Keratinocyte (primary cell): ENCODE results near the gene AKR1C2. TPM values are rescaled to one million over a fixed set of nuclear protein-coding genes. Genes with fewer than 3 reads are reported as not detected.
A peak's percentile ranks its signal among the peaks of the same experiment; 100 is the strongest.

Experiments
- DNase-seq: peaks from one replicate; pipeline ENCODE4 v3.0.0-alpha.2; 2011; ENCODE audit warnings: low read depth, missing footprints, low spot score
- FAIRE-seq: peaks from 2 replicates; lab custom pipeline; 2011; peaks lifted over from hg19 to GRCh38; lab: Jason Lieb, UNC
- H2AFZ ChIP-seq: 2 replicates; pipeline ENCODE4 v1.6.0; 2012; ENCODE audit warnings: low read length, control low read depth, inconsistent platforms; ENCODE audit not compliant: control insufficient read depth
- H3K27ac ChIP-seq: 2 replicates; pipeline ENCODE4 v1.5.1; 2011; ENCODE audit warnings: low read length; ENCODE audit not compliant: control insufficient read depth, insufficient read depth
- H3K27me3 ChIP-seq: 3 replicates; pipeline ENCODE4 v1.6.0; 2011; ENCODE audit warnings: low read length; ENCODE audit not compliant: control insufficient read depth, insufficient read depth; ENCODE audit errors: extremely low read depth
- H3K36me3 ChIP-seq, 2 experiments: 2 replicates in 1 of 2; 3 replicates in 1 of 2; pipeline ENCODE4 v1.5.1; 2011; ENCODE audit warnings: low read length in 2 of 2, mild to moderate bottlenecking in 1 of 2; ENCODE audit not compliant: control insufficient read depth in 2 of 2, insufficient read depth in 2 of 2; ENCODE audit errors: extremely low read depth in 1 of 2
- H3K4me1 ChIP-seq: 3 replicates; pipeline ENCODE4 v1.5.1; 2011; ENCODE audit warnings: low read length; ENCODE audit not compliant: control insufficient read depth, insufficient read depth; ENCODE audit errors: extremely low read depth
- H3K4me2 ChIP-seq: 3 replicates; pipeline ENCODE4 v1.6.0; 2011; ENCODE audit warnings: low read depth, low read length; ENCODE audit not compliant: control insufficient read depth, insufficient read depth; ENCODE audit errors: extremely low read depth
- H3K4me3 ChIP-seq, 3 experiments: fragments of 200-600 bp in 1 of 3; sonication (generic) in 1 of 3; 2 replicates in 2 of 3; 3 replicates in 1 of 3; pipeline ENCODE4 v1.5.1; 2011 to 2016; ENCODE audit warnings: low read length in 3 of 3, mild to moderate bottlenecking in 3 of 3, control low read depth in 2 of 3, inconsistent platforms in 1 of 3, low read depth in 1 of 3, mixed read lengths in 1 of 3, mixed run types in 1 of 3, moderate library complexity in 1 of 3; ENCODE audit not compliant: control insufficient read depth in 2 of 3, insufficient read depth in 2 of 3; ENCODE audit errors: extremely low read depth in 1 of 3
- H3K79me2 ChIP-seq: 2 replicates; pipeline ENCODE4 v1.6.0; 2012; ENCODE audit warnings: low read length; ENCODE audit not compliant: control insufficient read depth, insufficient read depth
- H3K9ac ChIP-seq: 3 replicates; pipeline ENCODE4 v1.6.0; 2011; ENCODE audit warnings: low read length; ENCODE audit not compliant: control insufficient read depth, insufficient read depth; ENCODE audit errors: extremely low read depth
- H3K9me1 ChIP-seq: 3 replicates; pipeline ENCODE4 v1.6.0; 2011; ENCODE audit warnings: low read length; ENCODE audit not compliant: control insufficient read depth, insufficient read depth; ENCODE audit errors: extremely low read depth
- H3K9me3 ChIP-seq: 2 replicates; pipeline ENCODE4 v1.5.1; 2012; ENCODE audit warnings: low read depth, low read length; ENCODE audit not compliant: control insufficient read depth
- H4K20me1 ChIP-seq: 3 replicates; pipeline ENCODE4 v1.6.0; 2011; ENCODE audit warnings: low read length; ENCODE audit not compliant: control insufficient read depth, insufficient read depth; ENCODE audit errors: extremely low read depth
- CTCF ChIP-seq, 3 experiments: IDR thresholded peaks in 1 of 3; conservative IDR thresholded peaks in 1 of 3; optimal IDR thresholded peaks in 1 of 3; 2 replicates in 2 of 3; 3 replicates in 1 of 3; pipeline versions ENCODE3 to v1.5.1; 2011; ENCODE audit warnings: low read length in 3 of 3, mild to moderate bottlenecking in 3 of 3, moderate library complexity in 2 of 3, control low read depth in 1 of 3, inconsistent platforms in 1 of 3; ENCODE audit not compliant: insufficient read depth in 2 of 3; ENCODE audit errors: extremely low read depth in 1 of 3
- EZH2 ChIP-seq: IDR thresholded peaks from one replicate; pipeline ENCODE4 v1.6.1; 2012; ENCODE audit warnings: inconsistent platforms, mild to moderate bottlenecking, low read length, moderate library complexity
- dilution Hi-C: fragments of 300-500 bp; cut with MboI; formaldehyde crosslinking; loops from one replicate; pipeline ENCODE4 v1.7.0; 2020; ENCODE audit warnings: low sequenced_read_pairs; ENCODE audit not compliant: extremely low pct_ligation_motif_present
- polyA plus RNA-seq, 5 experiments: library from polyadenylated mRNA; depleted of rRNA in 3 of 5; stranded (reverse) in 3 of 5; stranded (forward) in 1 of 5; unstranded in 1 of 5; fragments of >200 nt; gene quantifications; 1 replicate in 1 of 5; 2 replicates in 3 of 5; 3 replicates in 1 of 5; pipeline versions ENCODE4 v1.2.1 to v1.2.3, GENCODE V29; 2011 to 2012; ENCODE audit warnings: missing spikeins in 2 of 5, low read depth in 1 of 5, low replicate concordance in 1 of 5

The AKR1C2 gene
- polyA plus RNA-seq, 1 donor (not counting 4 experiments of a cell fraction or from before 2014, with no cell fraction given), result 66.0 TPM

DNA sequence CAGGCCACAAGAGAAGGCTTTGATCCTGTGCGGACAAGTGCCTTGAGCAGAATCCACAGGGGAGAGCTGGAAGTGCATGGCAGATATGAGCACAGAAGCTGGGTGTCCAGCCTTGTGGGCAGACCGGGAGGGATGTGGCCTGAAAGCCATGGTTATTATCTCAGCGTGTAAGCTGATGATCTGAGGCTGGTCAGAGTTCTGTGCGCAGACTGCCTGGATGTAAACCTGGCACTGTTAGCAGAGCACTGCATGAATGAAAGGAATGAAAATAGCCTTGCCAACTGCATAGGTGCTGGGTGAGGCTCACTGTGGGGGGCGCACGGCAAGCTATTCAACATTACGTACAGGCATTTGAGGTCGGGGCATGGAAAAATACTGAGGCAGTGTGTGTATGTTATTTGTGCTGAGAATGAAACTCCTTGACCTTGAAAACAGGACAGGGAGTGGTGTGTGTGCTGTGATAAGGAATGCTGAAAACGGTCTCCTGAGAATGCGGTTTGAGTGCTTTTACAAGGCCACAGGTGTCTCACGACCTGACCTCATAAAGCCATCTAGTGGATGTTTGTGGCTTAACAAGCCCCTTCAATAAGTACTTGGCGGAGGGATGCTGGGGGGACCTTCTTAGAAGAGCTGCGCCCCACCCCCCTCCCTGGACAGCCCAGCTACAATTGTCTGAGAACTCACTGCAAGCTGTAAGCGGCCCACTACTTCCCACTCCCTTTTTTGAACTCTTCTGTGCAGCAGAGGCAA, 21.8 kb downstream of the AKR1C2 start:
- H3K4me2 ChIP-seq, result peak overlapping the region; percentile 1
- dilution Hi-C loops, result no loop called here
- H3K4me3 ChIP-seq, result no peak overlapping the region
- no peaks in the 10 kb centered on the region for H4K20me1 ChIP-seq
- no peaks in the 10 kb centered on the region for H3K4me1 ChIP-seq
- H3K9ac ChIP-seq, result no peak overlapping the region
- no peaks in the 10 kb centered on the region for H3K27me3 ChIP-seq
- DNase-seq (peak; percentile 11), FAIRE-seq (no peak)
- H3K9me1 ChIP-seq, result no peaks in the 10 kb centered on the region
- no peaks in the 10 kb centered on the region for H3K9me3 ChIP-seq
- H3K79me2 ChIP-seq, result no peaks in the 10 kb centered on the region
- no peak overlapping the region for H3K27ac ChIP-seq
- TF ChIP-seq EZH2 (no peak), CTCF (optimal IDR thresholded peaks at IDR 0.05 in 1 of 3, IDR thresholded peaks at IDR 0.05 in 1 of 3, conservative IDR thresholded peaks at IDR 0.05 in 1 of 3; ENCODE audit: extremely low read depth in 1 of 3, insufficient read depth in 2 of 3, low read length in 3 of 3) (peak; percentile 42 to 54 (median 45))
- no peaks in the 10 kb centered on the region for H3K36me3 ChIP-seq
- no peak overlapping the region for H2AFZ ChIP-seq

- H3K4me1 ChIP-seq, result no peaks in the 10 kb centered on the region
Measured at GRCh38 chr10:4980793-4981192, 22.9 kb downstream of the AKR1C2 start.

More at GRCh38 chr10:4980793-4981192, 22.9 kb downstream of the AKR1C2 start:
- dilution Hi-C loops, result no loop called here
- H2AFZ ChIP-seq, result no peak overlapping the region
- DNase-seq, result no peak
- H3K27me3 ChIP-seq, result no peaks in the 10 kb centered on the region
- no peak overlapping the region for H3K4me3 ChIP-seq
- H3K9me3 ChIP-seq, result no peaks in the 10 kb centered on the region
- no peaks in the 10 kb centered on the region for H4K20me1 ChIP-seq
- no peak for TF ChIP-seq EZH2
- no peak for TF ChIP-seq CTCF (optimal IDR thresholded peaks at IDR 0.05 in 1 of 3, IDR thresholded peaks at IDR 0.05 in 1 of 3, conservative IDR thresholded peaks at IDR 0.05 in 1 of 3; ENCODE audit: extremely low read depth in 1 of 3, insufficient read depth in 2 of 3, low read length in 3 of 3)
- H3K9ac ChIP-seq, result no peak overlapping the region
- no peak overlapping the region for H3K4me2 ChIP-seq
- H3K9me1 ChIP-seq, result no peaks in the 10 kb centered on the region
- no peaks in the 10 kb centered on the region for H3K36me3 ChIP-seq
- no peak overlapping the region for H3K27ac ChIP-seq
- no peaks in the 10 kb centered on the region for H3K79me2 ChIP-seq
- no peak for FAIRE-seq
